ENCODE measurements around the gene MBNL3.

- TF ChIP-seq, protein P1, sequence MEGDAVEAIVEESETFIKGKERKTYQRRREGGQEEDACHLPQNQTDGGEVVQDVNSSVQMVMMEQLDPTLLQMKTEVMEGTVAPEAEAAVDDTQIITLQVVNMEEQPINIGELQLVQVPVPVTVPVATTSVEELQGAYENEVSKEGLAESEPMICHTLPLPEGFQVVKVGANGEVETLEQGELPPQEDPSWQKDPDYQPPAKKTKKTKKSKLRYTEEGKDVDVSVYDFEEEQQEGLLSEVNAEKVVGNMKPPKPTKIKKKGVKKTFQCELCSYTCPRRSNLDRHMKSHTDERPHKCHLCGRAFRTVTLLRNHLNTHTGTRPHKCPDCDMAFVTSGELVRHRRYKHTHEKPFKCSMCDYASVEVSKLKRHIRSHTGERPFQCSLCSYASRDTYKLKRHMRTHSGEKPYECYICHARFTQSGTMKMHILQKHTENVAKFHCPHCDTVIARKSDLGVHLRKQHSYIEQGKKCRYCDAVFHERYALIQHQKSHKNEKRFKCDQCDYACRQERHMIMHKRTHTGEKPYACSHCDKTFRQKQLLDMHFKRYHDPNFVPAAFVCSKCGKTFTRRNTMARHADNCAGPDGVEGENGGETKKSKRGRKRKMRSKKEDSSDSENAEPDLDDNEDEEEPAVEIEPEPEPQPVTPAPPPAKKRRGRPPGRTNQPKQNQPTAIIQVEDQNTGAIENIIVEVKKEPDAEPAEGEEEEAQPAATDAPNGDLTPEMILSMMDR (IDR thresholded peaks at IDR 0.05), result no peak
- TF ChIP-seq POLR2A (IDR thresholded peaks at IDR 0.05), result no peak
These were observed 74.4 kb downstream of the MBNL3 start for GRCh38 chrX:132414404-132414803.

Measured in sigmoid colon (tissue), 3 donors.